ENCODE data around the gene STH.

Gene STH

GRCh38 chr17:45951941-45952340 lies 47.1 kb upstream of the STH start:
- H3K36me3 ChIP-seq (ENCODE audit: control insufficient read depth in 2 of 2, insufficient read depth in 1 of 2, low read length in 2 of 2), result no peaks in the 10 kb centered on the region
- H3K27ac ChIP-seq (ENCODE audit: extremely low read depth, low read depth, low read length), result no peak overlapping the region
- TF ChIP-seq ZNF214 (tag by site-specific recombination; IDR thresholded peaks at IDR 0.05; ENCODE audit: borderline replicate concordance) (no peak), KLF1 (tag by site-specific recombination; IDR thresholded peaks at IDR 0.05) (no peak), ZNF140 (tag by site-specific recombination; IDR thresholded peaks at IDR 0.05) (no peak), ZSCAN23 (tag by site-specific recombination; IDR thresholded peaks at IDR 0.05) (no peak), ZNF23 (tag by site-specific recombination; IDR thresholded peaks at IDR 0.05; ENCODE audit: borderline replicate concordance) (no peak), ZFP69B (tag by site-specific recombination; IDR thresholded peaks at IDR 0.05) (no peak), ZNF19 (tag by site-specific recombination; IDR thresholded peaks at IDR 0.05; ENCODE audit: low read depth) (no peak), ZBTB6 (tag by site-specific recombination; IDR thresholded peaks at IDR 0.05) (no peak), ZNF221 (tag by site-specific recombination; IDR thresholded peaks at IDR 0.05; ENCODE audit: borderline replicate concordance) (no peak), ZNF423 (tag by site-specific recombination; IDR thresholded peaks at IDR 0.05) (no peak), HOXD13 (CRISPR knock-in tag; IDR thresholded peaks at IDR 0.05; ENCODE audit: borderline replicate concordance) (no peak), ZNF350 (tag by site-specific recombination; IDR thresholded peaks at IDR 0.05) (no peak), ZNF112 (tag by site-specific recombination; IDR thresholded peaks at IDR 0.05) (no peak), MYNN (tag by site-specific recombination; IDR thresholded peaks at IDR 0.05; ENCODE audit: borderline replicate concordance) (no peak), ZNF248 (tag by site-specific recombination; IDR thresholded peaks at IDR 0.05) (no peak), ZSCAN16 (tag by site-specific recombination; IDR thresholded peaks at IDR 0.05) (no peak)
- TF ChIP-seq, protein P1, sequence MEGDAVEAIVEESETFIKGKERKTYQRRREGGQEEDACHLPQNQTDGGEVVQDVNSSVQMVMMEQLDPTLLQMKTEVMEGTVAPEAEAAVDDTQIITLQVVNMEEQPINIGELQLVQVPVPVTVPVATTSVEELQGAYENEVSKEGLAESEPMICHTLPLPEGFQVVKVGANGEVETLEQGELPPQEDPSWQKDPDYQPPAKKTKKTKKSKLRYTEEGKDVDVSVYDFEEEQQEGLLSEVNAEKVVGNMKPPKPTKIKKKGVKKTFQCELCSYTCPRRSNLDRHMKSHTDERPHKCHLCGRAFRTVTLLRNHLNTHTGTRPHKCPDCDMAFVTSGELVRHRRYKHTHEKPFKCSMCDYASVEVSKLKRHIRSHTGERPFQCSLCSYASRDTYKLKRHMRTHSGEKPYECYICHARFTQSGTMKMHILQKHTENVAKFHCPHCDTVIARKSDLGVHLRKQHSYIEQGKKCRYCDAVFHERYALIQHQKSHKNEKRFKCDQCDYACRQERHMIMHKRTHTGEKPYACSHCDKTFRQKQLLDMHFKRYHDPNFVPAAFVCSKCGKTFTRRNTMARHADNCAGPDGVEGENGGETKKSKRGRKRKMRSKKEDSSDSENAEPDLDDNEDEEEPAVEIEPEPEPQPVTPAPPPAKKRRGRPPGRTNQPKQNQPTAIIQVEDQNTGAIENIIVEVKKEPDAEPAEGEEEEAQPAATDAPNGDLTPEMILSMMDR (tag by site-specific recombination; IDR thresholded peaks at IDR 0.05), result no peak
- ChIA-PET POLR2A (no interaction called here), CTCF (interaction anchor here (0.6 kb wide), 1 partner anchor 20 kb away, joined by 3 read pairs; no protein-coding TSS in a partner anchor)
- H3K9me3 ChIP-seq (ENCODE audit: control insufficient read depth, insufficient read depth, low read depth, low read length), result no peaks in the 10 kb centered on the region
- no peaks in the 10 kb centered on the region for H3K4me1 ChIP-seq (ENCODE audit: control insufficient read depth, insufficient read depth, low read length)
- no peak overlapping the region for H3K4me3 ChIP-seq (ENCODE audit: low read depth, low read length)

- TF ChIP-seq ZNF555 (tag by site-specific recombination; conservative IDR thresholded peaks at IDR 0.05), result no peak
- TF ChIP-seq, protein P2, sequence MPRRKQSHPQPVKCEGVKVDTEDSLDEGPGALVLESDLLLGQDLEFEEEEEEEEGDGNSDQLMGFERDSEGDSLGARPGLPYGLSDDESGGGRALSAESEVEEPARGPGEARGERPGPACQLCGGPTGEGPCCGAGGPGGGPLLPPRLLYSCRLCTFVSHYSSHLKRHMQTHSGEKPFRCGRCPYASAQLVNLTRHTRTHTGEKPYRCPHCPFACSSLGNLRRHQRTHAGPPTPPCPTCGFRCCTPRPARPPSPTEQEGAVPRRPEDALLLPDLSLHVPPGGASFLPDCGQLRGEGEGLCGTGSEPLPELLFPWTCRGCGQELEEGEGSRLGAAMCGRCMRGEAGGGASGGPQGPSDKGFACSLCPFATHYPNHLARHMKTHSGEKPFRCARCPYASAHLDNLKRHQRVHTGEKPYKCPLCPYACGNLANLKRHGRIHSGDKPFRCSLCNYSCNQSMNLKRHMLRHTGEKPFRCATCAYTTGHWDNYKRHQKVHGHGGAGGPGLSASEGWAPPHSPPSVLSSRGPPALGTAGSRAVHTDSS (tag by site-specific recombination; IDR thresholded peaks at IDR 0.05), result peak; percentile 91
- no peaks in the 10 kb centered on the region for H3K36me3 ChIP-seq (ENCODE audit: control insufficient read depth in 2 of 2, insufficient read depth in 1 of 2, low read length in 2 of 2)
- no peak overlapping the region for H3K27ac ChIP-seq (ENCODE audit: extremely low read depth, low read depth, low read length)
- no peak overlapping the region for H3K4me3 ChIP-seq (ENCODE audit: low read depth, low read length)
- ChIA-PET CTCF (interaction anchor here (0.6 kb wide), 1 partner anchor 1353 kb away, joined by 4 read pairs; no protein-coding TSS in a partner anchor), POLR2A (no interaction called here)
- H3K4me1 ChIP-seq (ENCODE audit: control insufficient read depth, insufficient read depth, low read length), result no peaks in the 10 kb centered on the region
- no peaks in the 10 kb centered on the region for H3K9me3 ChIP-seq (ENCODE audit: control insufficient read depth, insufficient read depth, low read depth, low read length)
Observed at GRCh38 chr17:45952814-45953320, 46.2 kb upstream of the STH start.

Data from HEK293 (cell line).